Mucosa of descending colon (tissue), 3 donors: Measurements from ENCODE around the gene LRRIQ4. TPM values are rescaled to one million over a fixed set of nuclear protein-coding genes. Genes with fewer than 3 reads are reported as not detected.

Experiments
- ATAC-seq: fragments of 200-7000 bp; cut with Tn5 transposase; one replicate; pipeline ENCODE4 v1.9.1; 2020; ENCODE audit warnings: mild to moderate bottlenecking, moderate library complexity
- DNase-seq, 3 donors: peaks; one replicate each; pipeline ENCODE4 v3.0.0-alpha.2; 2020
- H3K36me3 ChIP-seq: fragments of 200-600 bp; one replicate; pipeline ENCODE4 v1.8.0; 2021; ENCODE audit warnings: low read depth, mild to moderate bottlenecking
- H3K4me1 ChIP-seq: fragments of 200-600 bp; one replicate; pipeline ENCODE4 v1.8.0; 2021; ENCODE audit warnings: low read depth, mild to moderate bottlenecking
- H3K4me3 ChIP-seq: fragments of 200-600 bp; one replicate; pipeline ENCODE4 v1.8.0; 2021; ENCODE audit warnings: mild to moderate bottlenecking
- H3K9me3 ChIP-seq: fragments of 200-600 bp; one replicate; pipeline ENCODE4 v1.8.0; 2021; ENCODE audit warnings: mild to moderate bottlenecking
- CTCF ChIP-seq: fragments of 200-600 bp; IDR thresholded peaks from one replicate; pipeline ENCODE4 v1.8.0; 2022; ENCODE audit warnings: antibody characterized with exemption, mild to moderate bottlenecking
- intact Hi-C, 2 donors: fragments of 100-400 bp; cut with DNase I in 1 of 2; cut with micrococcal nuclease in 1 of 2; formaldehyde crosslinking; loops; one replicate each; pipeline versions ENCODE4 v1.11.0 to v1.11.1; 2022; cut with DNase I, micrococcal nuclease
- total RNA-seq, 3 donors: library from RNA; stranded (reverse); fragmentation: NEBNext Ultra II Directional in 2 of 3; extraction: Animal tissue kit (Norgen Biotek cat#: 25700) in 2 of 3; gene quantifications; one replicate each; pipeline versions ENCODE4 v1.2.1 to v1.2.4, GENCODE V29; 2021 to 2023
- donor health status: DM: no; HTN: no; CAD: no; lungs with moderate emphysema.
- donor health status: DM: no; HTN: no; CAD: no.
- donor health status: DM: no; HTN: yes; CAD: no.

Gene LRRIQ4
- total RNA-seq, 3 donors from 2014 or later: 0.22 TPM; not detected in 2

DNA sequence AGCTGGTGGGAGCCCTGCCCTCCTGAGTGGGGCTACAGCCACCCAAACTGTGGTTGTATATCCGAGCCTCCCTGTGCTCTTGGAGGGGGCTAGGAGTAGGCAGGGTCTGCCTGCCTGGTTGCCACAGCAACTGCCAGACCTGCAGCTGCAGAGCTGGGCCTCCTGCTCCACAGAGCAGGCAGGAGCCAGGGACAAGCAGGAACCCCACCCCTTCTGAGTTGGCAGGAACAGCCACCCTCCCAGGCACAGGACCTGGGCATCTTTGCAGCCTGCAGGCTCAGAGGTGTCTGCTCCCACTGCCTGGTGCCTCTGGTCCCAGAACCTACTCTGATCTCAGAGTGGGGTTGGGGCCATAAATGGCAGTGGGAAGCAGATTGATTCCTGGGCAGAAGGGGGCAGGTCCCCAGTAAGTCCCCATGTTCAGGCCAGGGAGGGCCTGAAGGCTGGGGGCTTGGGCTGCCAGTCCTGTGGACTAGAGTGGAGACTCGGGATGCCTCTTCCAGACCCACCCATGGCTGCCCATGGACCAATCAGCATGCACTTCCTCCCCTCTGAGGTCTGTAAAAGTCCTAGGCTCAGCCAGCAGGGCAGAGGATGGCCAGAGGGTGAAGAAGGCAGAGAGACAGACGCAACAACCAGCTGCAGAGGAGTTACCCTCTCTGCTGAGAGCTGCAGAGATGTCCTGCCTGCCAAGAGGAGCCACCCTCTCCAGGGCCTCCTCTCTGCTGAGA is 67.3 kb downstream of the LRRIQ4 start:
- TF ChIP-seq CTCF: no peak
- Histone ChIP-seq H3K36me3 (no peaks in the 10 kb centered on the region), H3K4me3 (no peak overlapping the region), H3K9me3 (no peaks in the 10 kb centered on the region), H3K4me1 (no peaks in the 10 kb centered on the region)
- intact Hi-C loops: no loop called here
- ATAC-seq (peak; percentile 26), DNase-seq (no peak)

GRCh38 chr3:169880576-169881250 is 68.0 kb downstream of the LRRIQ4 start:
- DNase-seq: no peak
- TF ChIP-seq CTCF: no peak
- Histone ChIP-seq H3K9me3 (no peaks in the 10 kb centered on the region), H3K4me3 (no peak overlapping the region), H3K4me1 (no peaks in the 10 kb centered on the region), H3K36me3 (no peaks in the 10 kb centered on the region)
- intact Hi-C loops: no loop called here
- no peak for ATAC-seq

DNA sequence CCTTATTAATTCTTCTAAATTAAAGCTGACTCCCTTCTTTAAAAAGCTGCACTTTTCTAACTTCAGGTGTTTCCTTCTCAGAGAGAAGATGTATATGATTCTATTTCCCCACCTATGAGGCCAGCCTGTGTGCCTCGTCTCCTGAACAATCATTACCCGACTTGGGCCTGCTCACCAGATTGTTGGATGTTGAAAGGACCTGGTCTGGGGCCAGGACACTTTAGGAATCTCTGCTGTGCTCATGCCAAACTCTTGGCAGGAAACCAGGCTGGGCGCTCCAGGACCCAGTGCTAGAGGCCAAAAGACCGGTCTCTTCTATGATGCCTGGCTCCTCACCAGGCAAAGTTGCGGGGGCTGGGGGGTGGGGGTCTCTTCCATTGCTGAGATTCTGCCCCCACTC is 74.0 kb downstream of the LRRIQ4 start:
- intact Hi-C loops: no loop called here
- H3K36me3 ChIP-seq: no peaks in the 10 kb centered on the region
- ATAC-seq (peak; percentile 50), DNase-seq (no peak)
- H3K9me3 ChIP-seq: no peaks in the 10 kb centered on the region
- H3K4me1 ChIP-seq: no peaks in the 10 kb centered on the region
- H3K4me3 ChIP-seq: no peak overlapping the region
- no peak for TF ChIP-seq CTCF

Other genes starting within 250 kb of the LRRIQ4 start
- gene MECOM, start 149.2 kb upstream of the LRRIQ4 start, total RNA-seq: 100 to 1,000 TPM in 1 of 3 donors, 10 to 100 TPM in 2; 39.8 to 105 (median 90.5) TPM
- 1 to 10 TPM in 2 of 3 donors, not detected in 1; 2.3 to 7.6 TPM for gene TERC, start 47.8 kb upstream of the LRRIQ4 start, total RNA-seq
- 1 to 10 TPM in 2 of 3 donors, under 1 TPM in 1; 0.90 to 1.1 (median 1.0) TPM for gene ACTRT3, start 43.3 kb upstream of the LRRIQ4 start, total RNA-seq
- gene MYNN, start 39.5 kb upstream of the LRRIQ4 start, total RNA-seq: 10 to 100 TPM; 11.6 to 17.4 (median 13.7) TPM
- 1 to 10 TPM in 1 of 3 donors, under 1 TPM in 2; 0.49 to 1.6 (median 0.67) TPM for gene LRRC34, start within 50 bp of the LRRIQ4 start, total RNA-seq
- gene LRRC31, start 57.1 kb downstream of the LRRIQ4 start, total RNA-seq: 10 to 100 TPM; 16.5 to 63.8 (median 42.6) TPM
- gene SAMD7, start 98.7 kb downstream of the LRRIQ4 start, total RNA-seq: not detected
- gene SEC62, start 153.9 kb downstream of the LRRIQ4 start, total RNA-seq: 100 to 1,000 TPM in 1 of 3 donors, 10 to 100 TPM in 2; 83.2 to 166 (median 85.9) TPM
- gene GPR160, start 225.1 kb downstream of the LRRIQ4 start, total RNA-seq: 10 to 100 TPM; 30.0 to 96.5 (median 67.6) TPM